NCI-H526 (cell line): Measurements from ENCODE around the gene DCTD.
A peak's percentile ranks its signal among the peaks of the same experiment; 100 is the strongest.

Source experiments
- DNase-seq, 2 experiments: peaks; one replicate each; lab custom pipeline; 2025; lab: John Stamatoyannopoulos, UW

DCTD gene

DNA sequence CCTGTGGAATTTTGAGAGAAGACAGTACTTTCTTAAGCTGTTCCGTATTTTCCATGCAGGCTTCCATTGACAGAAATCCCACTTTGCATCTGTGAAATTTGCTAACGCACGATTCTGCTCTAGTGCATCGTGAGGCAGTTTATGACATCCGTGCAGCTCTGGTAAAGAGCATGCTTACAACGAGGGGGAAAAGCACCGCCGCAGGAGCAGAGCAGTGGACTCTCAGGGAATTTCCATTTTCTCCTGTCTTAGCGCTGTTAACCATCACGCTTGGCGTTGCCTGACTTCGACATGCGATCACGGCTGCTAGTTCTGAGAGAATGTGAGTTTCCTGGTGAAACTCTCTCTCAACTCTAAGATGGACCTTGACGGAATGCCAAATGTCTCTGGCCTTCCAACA is 43.9 kb downstream of the DCTD start:
- no peak for DNase-seq

DNA sequence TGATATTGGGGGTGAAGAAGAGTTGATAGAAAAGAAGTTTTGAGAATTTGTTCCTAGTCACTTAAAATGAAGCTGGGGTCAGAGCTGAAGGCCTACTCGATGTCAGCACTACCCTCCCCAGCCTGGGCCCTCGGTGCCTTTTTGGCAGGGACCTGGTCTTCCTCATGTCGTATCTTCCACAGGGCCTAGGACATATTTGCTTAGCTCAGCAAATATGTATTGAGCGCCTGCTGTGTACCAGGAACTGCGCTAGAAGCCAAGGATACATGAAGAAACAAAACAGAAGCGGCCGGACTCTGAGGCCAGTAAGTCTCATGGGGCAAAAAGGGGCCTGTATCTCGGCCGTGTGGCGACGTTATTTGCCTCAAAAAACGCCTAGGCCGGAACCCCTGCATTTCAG is 44.3 kb downstream of the DCTD start:
- no peak for DNase-seq

DNA sequence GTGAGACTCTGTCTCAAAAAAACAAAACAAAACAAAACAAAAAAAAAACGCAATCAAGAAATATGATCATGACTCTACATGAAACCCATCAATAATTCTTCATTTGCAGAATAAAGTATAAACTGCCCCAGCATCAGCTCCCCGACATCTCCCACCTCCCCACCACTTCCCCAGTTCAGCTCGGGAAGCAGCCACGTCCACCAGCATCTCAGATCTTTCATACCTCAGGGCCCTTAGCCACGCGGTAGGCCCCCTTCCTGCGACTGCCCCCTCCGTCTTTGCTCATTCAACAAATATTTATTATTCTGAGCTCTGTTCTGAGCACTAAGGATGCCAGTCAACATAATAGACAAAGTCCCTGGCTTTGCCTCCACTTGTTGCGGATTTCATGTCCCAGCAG is 45.6 kb downstream of the DCTD start:
- no peak for DNase-seq

DNA sequence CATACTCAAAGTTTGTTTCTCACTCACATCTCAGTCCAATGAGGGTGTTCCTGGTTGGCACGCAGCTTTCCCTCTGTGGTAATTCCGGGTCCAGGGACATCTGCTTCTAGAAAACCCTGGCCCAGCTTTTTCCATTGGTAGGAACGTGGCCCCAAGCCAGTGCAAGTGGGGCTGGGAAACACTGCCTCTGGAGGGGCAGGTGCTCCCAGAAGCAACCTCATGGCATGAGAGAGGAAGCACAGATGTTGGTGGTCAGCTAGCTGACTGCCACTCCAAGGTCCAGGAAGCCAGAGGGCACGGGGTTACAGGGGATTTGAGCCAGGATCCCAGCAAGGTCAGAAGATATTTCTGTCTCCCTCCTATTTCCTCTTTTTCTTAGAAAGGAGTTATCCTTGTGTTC is 47.5 kb downstream of the DCTD start:
- DNase-seq = no peak

DNA sequence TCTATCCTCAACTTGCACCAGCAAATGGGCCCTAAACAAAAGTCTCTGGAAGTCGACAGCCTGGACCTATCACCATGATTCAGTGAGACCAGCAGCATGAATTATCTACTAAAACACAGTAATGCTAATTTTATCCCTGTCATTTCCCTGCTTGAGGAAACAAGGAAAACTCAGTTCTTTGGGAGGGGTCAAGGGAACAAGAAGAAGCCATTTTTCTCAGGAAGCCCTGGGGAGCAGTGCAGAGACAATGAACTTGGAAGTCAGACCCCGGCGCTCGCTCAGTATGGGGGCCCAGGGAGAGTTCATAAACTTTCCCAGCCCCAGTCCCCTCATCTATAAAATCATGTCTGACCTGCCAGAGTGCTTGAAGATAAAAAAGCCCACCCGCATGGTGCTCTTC is 50.4 kb downstream of the DCTD start:
- no peak for DNase-seq

DNA sequence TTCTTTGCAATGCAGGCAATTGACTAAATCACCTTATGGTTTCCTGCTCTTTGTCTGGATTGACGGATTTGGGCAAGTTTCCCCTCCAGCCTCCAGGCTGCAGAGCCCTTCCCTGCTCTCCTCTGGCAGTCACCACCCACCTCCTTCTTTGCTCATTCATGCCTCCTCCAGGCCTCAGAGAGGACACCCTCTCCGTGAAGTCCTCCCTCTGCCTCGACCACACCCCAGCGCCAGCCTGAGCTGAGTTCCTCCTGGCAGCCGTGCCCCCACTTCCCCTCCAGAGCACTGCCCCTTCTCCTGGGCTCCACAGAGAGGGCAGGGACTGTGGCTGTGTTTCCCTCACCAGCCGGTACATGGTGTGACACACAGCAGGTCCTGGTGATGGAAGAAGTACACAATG is 53.7 kb downstream of the DCTD start:
- DNase-seq = no peak

DNA sequence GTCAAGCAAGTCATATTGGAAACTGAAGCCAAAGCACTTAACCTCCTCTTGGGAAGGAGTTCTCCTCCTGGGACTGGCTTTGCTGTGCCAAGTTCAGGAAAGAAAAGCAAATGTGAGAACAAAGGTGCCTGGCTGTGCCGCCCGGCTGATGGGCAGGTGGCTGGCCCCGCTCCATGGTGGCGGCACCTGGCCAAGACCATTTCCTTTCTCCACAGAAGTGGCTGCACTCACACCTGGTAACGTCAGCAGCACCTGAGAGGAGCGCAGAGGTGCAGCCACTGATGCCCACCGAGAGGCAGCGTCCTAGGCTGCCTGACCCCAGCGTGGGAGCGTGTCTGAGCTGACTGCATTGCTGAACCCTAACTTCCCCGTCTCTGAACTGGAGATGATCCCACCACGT is 54.3 kb downstream of the DCTD start:
- no peak for DNase-seq

DNA sequence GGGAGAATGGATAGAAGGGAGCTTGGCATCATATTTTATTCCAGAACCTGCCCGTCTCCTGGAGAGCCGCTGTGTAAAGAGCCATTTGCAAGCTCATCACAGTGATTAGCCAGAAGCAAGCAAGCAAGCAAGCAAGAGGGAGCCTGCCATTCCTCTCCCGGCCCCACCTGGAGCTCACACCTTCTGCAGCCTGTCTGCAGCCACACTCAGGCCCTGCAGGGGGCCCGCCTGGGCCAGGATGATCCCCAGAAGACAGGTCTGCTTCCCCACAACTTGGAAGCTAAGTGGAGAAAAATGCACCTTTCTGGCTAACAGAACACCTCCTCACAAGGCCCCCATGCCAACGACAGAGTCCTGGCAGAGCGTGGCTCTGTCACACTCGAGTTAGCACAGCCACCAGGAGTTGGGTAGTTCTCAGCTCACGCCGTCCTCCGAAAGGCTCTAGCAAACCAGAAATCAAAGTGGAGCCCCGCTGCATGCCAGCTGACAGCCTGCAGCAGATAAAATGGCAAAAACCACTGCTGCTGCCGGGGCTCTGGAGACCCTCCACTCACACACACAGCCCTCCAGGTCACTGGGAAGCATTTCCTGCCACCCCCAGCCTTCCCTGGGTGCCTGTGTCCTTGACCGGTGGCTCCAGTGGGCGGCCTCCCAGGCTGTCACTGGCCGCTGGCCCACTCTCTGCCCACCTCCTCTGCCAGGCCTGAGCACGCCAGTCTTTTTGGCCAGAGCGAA is 54.9 kb downstream of the DCTD start:
- DNase-seq = peak in 1 of 2 experiments; percentile 8

DNA sequence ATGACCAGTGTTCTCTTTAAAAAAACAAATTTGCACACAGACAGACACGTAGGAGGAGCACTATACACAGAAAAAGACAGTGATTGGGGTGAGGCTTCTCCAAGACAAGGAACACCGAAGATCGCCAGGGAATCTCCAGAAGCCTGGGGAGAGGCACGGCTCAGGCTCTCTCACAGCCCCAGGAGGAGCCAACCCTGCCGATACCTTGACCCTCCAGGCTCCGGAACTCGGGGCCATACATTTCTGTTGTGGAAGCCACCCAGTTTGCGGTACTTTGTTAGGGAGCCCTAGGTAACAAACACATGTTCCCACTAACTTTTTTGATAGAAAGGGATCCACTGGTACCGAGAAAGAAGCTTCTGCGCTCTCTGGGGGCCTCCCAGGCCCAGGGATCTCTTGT is 55.8 kb downstream of the DCTD start:
- no peak for DNase-seq

DNA sequence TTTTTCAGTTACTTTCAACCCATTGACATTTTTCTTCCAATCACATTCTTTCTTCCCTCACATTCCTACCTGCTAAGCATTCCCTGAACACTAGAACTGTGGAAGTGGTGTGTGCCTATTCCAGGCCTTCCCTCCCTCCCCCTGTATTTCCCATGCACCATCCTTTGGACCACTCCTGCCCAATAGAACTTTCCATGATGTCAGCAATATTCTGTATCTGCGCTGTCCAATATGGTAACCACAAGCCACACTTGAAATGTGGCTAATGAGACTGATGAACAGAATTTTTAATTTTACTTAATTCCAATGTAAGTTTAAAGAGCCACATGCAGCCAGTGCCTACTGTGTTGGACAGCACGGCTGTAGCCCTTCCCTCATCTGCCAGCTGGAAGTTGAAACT is 57.5 kb downstream of the DCTD start:
- no peak for DNase-seq

DNA sequence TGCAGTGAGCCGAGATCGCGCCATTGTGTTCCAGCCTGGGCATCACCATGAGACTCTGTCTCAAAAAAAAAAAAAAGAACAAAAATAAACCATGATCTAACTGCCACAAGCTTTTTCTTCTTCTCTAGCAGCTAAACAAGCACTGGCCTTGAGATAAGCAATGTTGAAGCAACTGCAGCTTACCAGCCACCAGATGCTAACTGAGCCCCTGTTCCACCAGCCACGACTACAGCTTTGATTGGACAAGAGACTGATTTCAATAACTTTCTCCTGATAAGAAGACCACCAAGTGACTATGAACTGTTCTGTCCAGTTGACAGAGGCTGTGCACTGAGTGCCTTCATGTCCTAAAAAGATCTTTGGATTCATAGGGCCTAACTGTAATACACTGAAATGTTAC is 58.5 kb downstream of the DCTD start:
- DNase-seq = no peak

DNA sequence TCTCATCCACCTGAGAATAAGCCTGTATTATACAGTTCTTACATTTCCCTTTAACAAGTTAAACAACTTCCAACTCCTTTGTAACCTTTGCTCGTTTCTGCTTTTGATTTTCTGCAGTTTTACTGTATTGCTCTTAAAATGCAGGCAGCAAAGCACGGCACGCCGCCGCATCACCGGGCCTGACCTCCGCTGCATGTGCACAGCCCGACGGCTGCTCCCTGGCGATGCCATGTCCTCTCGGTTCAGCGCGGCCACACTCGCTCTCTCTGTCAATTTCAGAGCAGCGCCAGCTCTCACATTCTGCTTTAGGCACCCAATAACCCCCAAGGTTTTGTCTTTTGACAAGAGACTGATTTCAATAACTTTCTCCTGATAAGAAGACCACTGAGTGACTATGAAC is 60.3 kb downstream of the DCTD start:
- no peak for DNase-seq

DNA sequence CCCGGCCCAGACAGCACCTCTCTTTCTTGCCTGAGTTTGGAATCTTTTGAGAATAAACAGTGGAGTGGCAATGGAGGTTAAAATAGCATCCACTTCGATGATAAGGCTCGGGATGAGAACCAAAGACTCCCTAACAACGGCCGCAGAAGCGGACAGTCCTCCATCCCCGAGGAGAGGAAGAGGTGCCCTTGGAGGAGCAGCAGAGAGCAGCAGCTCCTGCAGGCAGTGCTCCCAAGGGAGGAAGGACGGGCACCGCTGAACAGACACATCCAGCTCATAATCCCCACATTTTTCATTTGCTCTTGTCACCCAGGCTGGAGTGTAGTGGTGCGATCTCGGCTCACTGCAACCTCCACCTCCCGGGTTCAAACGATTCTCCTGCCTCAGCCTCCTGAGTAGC is 61.3 kb downstream of the DCTD start:
- DNase-seq = no peak

DNA sequence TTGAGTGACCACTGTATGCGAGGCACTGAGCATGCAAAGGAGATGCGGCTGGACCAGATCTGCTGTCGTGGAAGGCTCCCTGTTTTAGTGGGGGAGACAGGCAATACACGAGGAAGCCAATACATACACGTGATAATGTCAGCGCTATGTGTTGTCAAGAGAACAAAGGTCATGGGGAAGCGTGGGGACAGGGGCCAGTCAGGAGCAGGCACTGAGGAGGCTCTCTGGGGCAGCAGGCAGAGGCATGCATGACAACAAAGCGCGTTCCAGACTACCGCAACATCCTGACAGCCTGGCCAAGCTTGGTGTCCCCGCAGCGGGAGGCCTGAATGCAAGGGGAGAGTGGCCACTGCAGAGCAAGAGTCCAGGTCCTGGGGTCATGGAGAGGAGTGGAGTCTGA is 61.9 kb downstream of the DCTD start:
- no peak for DNase-seq

DNA sequence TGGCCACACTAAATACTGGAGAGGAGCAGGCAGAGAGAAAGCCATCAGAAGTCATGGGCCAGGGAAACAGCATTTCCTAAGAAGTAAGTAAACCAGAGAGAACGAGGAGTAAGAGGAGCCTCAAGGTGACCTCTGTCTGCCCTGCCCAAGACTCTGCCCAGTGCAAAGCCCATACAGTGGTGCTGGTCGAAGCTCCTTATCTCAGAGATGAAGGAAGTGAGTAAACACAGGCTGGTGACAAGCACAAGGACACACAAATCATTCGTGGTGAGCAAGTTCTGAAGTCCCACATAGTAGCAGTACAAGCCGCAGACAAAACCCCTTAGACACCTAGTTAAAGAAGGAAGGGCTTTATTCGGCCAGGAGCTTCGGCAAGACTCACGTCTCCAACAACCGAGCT is 62.7 kb downstream of the DCTD start:
- no peak for DNase-seq

DNA sequence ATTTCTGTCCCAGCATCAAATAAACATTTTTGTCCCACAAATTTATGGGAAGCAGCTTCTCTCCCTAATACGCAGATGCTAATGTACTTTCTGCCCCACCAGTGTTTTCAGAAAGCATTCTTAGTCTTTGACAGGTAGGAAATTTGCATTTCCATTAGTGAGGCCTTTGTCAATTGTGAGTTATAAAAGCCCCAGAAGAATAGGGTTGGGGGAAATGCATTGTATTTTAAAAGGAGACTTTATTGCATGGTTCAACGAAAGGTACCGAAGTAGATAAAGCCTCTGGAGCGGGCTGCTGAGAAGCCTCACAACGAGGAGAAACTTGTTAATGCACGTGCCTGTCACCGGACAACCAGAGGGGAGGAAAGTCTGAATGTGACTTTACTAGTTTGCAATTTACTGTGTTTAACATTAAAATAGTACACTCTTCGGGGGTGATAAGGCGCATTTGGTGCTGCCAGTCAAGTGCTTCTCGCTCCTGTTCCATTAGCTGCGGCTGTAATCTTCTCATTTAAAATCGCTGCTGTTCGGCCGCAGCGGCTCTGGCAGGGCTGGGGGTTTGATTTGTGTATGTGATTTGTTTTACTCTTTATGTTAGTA is 63.4 kb downstream of the DCTD start:
- DNase-seq = peak; percentile 49 to 51

DNA sequence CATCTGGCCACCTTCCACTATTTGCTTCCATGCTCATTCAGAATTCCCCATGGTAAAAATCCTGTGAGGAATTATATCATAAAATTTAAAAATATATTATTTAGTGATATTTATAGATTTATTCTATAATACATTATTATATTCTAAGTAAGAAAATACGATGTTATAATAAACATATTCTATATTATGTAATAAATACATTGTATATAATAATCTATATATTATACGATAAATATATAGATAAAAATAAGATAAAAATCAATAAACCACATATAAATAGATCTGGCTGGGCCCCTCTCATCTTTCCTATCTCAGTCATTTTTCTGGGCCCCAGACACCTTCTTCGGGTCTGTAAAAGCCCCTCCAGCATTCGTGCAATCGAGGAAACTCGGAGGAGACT is 68.5 kb downstream of the DCTD start:
- no peak for DNase-seq

DNA sequence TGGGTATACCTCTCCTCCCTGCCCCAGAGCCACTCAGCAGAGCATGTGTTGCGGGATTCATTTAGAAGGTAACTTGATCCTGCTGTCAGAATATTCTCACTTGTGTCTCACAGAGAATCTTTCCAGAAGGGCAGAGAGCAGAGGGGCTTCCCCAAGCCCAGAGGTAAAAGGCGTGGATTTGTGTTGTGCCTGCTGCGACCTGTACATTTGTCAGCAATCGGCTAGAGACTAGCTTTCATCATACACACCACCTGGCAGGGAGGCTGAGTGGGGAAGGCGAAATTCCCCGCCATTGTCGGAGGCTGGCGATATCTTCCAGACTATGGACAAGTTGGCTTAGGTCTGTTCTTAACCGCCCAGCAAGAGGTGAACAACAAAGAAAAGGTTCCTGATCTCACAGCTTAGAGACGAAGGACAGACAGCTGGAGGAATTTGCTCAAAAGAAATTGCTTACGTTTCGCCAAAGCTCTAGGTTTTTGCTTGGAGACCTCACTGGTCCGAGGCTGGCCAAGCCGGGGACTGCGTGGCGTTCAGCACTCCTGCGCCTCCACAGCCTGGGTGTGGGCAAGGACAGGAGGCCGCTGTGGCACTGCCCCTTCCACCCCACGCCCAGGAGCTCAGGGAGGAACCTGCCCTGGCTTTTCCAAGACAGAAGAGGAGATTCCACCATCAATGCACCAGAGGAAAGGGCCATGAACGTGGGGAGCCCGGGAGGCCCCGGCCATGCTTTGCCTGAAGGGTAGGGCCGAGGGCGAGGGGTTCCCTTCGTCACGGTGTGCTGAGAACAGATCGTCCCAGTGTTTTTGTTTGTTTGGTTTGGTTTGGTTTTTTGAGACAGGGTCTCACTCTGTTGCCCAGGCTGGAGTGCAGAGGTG is 69.4 kb downstream of the DCTD start:
- DNase-seq = no peak

DNA sequence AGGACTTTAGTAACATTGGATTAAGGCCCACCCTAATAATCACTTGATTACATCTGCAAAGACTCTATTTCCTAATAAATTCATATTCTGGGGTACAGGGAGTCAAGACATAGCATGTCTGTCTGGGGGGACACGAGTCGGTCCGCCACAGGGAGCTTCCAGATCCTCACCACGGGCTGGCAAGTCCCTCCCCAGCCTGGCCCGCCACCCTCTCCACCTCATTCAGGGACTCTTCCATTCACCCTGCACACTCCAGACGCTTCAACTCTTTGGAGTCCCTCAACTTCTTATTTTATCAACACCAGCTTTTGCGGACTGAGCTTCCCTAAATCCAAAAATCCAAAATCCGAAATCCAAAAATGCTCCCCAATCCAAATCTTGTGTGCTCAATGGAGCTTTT is 71.2 kb downstream of the DCTD start:
- DNase-seq = no peak

DNA sequence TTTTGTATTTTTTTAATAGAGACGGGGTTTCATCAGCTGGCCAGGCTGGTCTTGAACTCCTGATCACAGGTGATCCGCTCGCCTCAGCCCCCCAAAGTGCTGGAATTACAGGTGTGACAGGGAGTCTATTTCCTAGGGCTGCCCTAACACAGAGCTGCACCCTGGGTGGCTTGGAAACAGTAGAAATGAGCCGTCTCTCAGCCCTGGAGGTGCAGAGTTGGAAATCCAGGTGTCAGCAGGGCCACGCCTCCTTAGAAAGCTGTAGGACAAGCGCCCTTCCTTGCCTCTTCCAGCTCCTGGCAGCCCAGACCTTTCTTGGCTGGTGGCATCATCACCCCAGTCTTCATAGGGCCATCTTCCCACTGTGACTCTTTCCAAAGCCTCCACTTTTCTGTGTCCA is 71.6 kb downstream of the DCTD start:
- no peak for DNase-seq

DNA sequence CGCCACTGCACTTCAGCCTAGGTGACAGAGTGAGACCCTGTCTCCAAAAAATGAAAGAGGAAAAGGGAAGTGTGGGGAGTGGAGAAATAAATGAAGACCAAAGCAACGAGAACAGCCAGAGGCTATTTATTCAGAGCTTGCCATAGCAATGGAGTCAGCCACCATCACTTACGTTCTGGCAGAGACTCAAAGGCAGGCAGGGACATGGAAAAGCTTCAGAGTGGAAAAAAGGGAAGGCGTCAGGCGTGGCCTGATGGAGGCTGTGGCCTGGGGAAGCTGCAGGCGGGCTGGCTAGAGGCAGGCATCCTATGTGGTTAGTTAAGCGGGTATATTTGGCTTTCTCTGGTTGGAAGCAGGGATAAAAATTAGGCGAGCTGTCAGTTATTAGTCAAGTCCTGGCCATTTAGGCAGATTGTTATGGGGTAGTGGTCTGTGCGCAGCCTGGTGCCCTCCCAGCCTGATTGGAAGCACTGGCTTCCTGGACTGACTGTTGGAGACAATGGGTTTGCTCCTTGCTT is 73.3 kb downstream of the DCTD start:
- no peak for DNase-seq

DNA sequence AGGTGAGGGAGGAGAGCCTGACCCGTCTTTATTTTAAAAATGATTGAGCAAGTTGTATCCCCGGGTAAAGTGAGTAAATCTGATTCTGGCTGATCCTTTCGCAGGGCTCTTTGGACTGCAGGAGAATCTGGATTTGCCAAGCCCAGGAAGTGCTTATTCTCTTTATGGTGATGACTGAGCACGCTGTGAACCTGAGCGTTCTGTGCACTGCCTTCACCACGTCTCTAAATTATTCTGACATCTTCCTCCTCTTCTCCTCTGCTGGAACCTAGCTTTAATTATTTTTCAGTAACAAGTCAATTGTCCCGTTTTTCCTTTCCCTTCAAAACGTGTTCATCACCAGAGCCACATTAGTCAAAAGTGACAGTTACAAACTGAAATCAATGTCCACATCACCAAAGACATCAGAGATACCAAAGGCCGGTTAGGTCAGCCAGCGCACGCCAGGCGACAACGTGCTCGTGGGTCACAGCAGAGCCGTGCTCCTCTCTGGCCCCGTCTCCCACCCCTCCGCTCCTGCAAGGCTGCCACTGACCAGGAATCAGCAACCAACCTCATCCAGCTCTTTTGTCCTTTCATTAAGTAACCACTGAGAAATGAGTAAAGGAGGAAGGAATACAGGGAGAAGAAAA is 74.3 kb downstream of the DCTD start:
- no peak for DNase-seq
